ENCODE results near the gene FAT4. TPM values are rescaled to one million over a fixed set of nuclear protein-coding genes. Genes with fewer than 3 reads are reported as not detected.

The FAT4 gene
- polyA plus RNA-seq, 2 donors = 0.35 to 0.48 TPM

DNA sequence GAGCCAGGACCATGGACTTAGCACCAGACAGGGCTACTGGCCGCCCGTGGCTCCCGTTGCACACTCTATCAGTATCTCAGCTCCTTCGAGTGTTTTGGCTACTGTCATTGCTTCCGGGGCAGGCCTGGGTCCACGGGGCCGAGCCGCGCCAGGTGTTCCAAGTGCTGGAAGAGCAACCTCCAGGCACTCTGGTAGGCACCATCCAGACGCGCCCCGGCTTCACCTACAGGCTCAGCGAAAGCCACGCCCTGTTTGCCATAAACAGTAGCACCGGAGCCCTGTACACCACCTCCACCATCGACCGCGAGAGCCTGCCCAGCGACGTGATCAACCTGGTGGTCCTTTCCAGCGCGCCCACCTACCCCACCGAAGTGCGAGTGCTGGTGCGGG lies 1.6 kb downstream of the FAT4 start:
- Histone ChIP-seq H3K36me3 (ENCODE audit: control insufficient read depth in 2 of 2, insufficient read depth in 2 of 2, low read length in 1 of 2) (no peaks in the 10 kb centered on the region), H3K4me1 (ENCODE audit: control insufficient read depth in 2 of 2, insufficient read depth in 2 of 2, low read length in 1 of 2) (peaks cover 14 to 17% of the 10 kb centered on the region in 2 donors)

DNA sequence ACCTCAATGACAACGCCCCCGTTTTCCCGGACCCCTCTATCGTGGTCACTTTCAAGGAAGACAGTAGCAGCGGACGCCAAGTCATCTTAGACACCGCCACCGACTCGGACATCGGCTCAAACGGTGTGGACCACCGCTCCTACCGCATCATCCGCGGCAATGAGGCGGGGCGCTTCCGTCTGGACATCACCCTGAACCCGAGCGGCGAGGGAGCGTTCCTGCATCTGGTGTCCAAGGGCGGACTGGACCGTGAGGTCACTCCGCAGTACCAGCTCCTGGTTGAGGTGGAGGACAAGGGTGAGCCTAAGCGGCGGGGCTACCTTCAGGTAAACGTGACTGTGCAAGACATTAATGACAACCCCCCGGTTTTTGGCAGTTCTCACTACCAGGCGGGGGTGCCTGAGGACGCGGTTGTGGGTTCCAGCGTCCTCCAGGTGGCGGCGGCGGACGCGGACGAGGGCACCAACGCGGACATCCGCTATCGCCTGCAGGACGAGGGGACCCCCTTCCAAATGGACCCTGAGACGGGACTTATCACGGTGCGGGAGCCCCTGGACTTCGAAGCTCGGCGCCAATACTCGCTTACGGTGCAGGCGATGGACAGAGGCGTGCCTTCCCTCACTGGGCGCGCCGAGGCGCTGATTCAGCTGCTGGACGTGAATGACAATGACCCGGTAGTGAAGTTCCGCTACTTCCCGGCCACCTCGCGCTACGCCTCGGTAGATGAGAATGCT lies 2.2 kb downstream of the FAT4 start:
- Histone ChIP-seq H3K36me3 (ENCODE audit: control insufficient read depth in 2 of 2, insufficient read depth in 2 of 2, low read length in 1 of 2) (no peaks in the 10 kb centered on the region), H3K27me3 (ENCODE audit: control insufficient read depth in 1 of 2, insufficient read depth in 2 of 2, low read length in 2 of 2) (peaks cover 0 to 3% of the 10 kb centered on the region in 2 donors), H3K9me3 (ENCODE audit: control insufficient read depth in 2 of 2, insufficient read depth in 1 of 2, low read depth in 1 of 2, low read length in 1 of 2) (peaks cover 3% of the 10 kb centered on the region in 2 donors), H3K27ac (ENCODE audit: low read depth in 2 of 2, low read length in 1 of 2) (peak overlapping the region in 1 of 2 donors; percentile 37), H3K4me3 (ENCODE audit: low read depth in 1 of 2, low read length in 2 of 2) (peak overlapping the region; percentile 73 to 87), H3K4me1 (ENCODE audit: control insufficient read depth in 2 of 2, insufficient read depth in 2 of 2, low read length in 1 of 2) (peaks cover 14 to 17% of the 10 kb centered on the region in 2 donors)
- WGBS, 2 donors = 3 to 5% methylated on average over 66 of the region's 66 CpGs

More for the DNA sequence above, 1.6 kb downstream of the FAT4 start:
- WGBS, 2 donors = 2 to 3% methylated on average over 25 of the region's 25 CpGs
- peak overlapping the region; percentile 73 to 87 for H3K4me3 ChIP-seq (ENCODE audit: low read depth in 1 of 2, low read length in 2 of 2)
- H3K9me3 ChIP-seq (ENCODE audit: control insufficient read depth in 2 of 2, insufficient read depth in 1 of 2, low read depth in 1 of 2, low read length in 1 of 2) = peaks cover 3% of the 10 kb centered on the region in 2 donors
- H3K27ac ChIP-seq (ENCODE audit: low read depth in 2 of 2, low read length in 1 of 2) = peak overlapping the region in 1 of 2 donors; percentile 37
- peaks cover 0 to 3% of the 10 kb centered on the region in 2 donors for H3K27me3 ChIP-seq (ENCODE audit: control insufficient read depth in 1 of 2, insufficient read depth in 2 of 2, low read length in 2 of 2)

DNA sequence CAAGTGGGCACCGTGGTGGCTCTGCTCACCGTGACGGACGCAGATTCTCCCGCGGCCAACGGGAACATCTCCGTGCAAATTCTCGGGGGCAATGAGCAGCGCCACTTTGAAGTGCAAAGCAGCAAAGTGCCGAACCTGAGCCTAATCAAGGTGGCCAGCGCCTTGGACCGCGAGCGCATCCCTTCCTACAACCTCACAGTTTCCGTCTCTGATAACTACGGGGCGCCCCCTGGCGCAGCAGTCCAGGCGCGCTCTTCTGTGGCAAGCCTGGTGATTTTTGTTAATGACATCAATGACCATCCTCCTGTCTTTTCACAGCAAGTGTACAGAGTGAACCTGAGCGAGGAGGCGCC lies 2.7 kb downstream of the FAT4 start:
- Histone ChIP-seq H3K4me1 (ENCODE audit: control insufficient read depth in 2 of 2, insufficient read depth in 2 of 2, low read length in 1 of 2) (peaks cover 14 to 17% of the 10 kb centered on the region in 2 donors), H3K4me3 (ENCODE audit: low read depth in 1 of 2, low read length in 2 of 2) (peak overlapping the region; percentile 73 to 87), H3K27me3 (ENCODE audit: control insufficient read depth in 1 of 2, insufficient read depth in 2 of 2, low read length in 2 of 2) (peaks cover 0 to 3% of the 10 kb centered on the region in 2 donors), H3K9me3 (ENCODE audit: control insufficient read depth in 2 of 2, insufficient read depth in 1 of 2, low read depth in 1 of 2, low read length in 1 of 2) (peaks cover 3% of the 10 kb centered on the region in 2 donors), H3K36me3 (ENCODE audit: control insufficient read depth in 2 of 2, insufficient read depth in 2 of 2, low read length in 1 of 2) (no peaks in the 10 kb centered on the region), H3K27ac (ENCODE audit: low read depth in 2 of 2, low read length in 1 of 2) (no peak overlapping the region)
- WGBS, 2 donors = 6 to 7% methylated on average over 23 of the region's 23 CpGs

DNA sequence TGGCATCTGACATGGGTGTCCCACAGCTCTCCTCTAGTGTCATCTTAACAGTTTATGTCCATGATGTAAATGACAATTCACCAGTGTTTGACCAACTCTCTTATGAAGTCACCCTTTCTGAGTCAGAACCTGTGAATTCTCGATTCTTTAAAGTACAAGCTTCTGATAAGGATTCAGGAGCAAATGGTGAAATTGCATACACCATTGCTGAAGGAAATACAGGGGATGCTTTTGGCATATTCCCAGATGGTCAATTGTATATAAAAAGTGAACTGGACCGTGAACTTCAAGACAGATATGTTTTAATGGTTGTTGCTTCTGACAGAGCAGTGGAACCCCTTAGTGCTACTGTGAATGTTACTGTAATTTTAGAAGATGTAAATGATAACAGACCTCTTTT lies 4.6 kb downstream of the FAT4 start:
- Histone ChIP-seq H3K9me3 (ENCODE audit: control insufficient read depth in 2 of 2, insufficient read depth in 1 of 2, low read depth in 1 of 2, low read length in 1 of 2) (peaks cover 3% of the 10 kb centered on the region in 2 donors), H3K36me3 (ENCODE audit: control insufficient read depth in 2 of 2, insufficient read depth in 2 of 2, low read length in 1 of 2) (no peaks in the 10 kb centered on the region), H3K27ac (ENCODE audit: low read depth in 2 of 2, low read length in 1 of 2) (no peak overlapping the region), H3K27me3 (ENCODE audit: control insufficient read depth in 1 of 2, insufficient read depth in 2 of 2, low read length in 2 of 2) (peaks cover 0 to 3% of the 10 kb centered on the region in 2 donors), H3K4me3 (ENCODE audit: low read depth in 1 of 2, low read length in 2 of 2) (no peak overlapping the region), H3K4me1 (ENCODE audit: control insufficient read depth in 2 of 2, insufficient read depth in 2 of 2, low read length in 1 of 2) (peaks cover 14 to 17% of the 10 kb centered on the region in 2 donors)
- WGBS, 2 donors = 64 to 66% methylated on average over 2 of the region's 2 CpGs

DNA sequence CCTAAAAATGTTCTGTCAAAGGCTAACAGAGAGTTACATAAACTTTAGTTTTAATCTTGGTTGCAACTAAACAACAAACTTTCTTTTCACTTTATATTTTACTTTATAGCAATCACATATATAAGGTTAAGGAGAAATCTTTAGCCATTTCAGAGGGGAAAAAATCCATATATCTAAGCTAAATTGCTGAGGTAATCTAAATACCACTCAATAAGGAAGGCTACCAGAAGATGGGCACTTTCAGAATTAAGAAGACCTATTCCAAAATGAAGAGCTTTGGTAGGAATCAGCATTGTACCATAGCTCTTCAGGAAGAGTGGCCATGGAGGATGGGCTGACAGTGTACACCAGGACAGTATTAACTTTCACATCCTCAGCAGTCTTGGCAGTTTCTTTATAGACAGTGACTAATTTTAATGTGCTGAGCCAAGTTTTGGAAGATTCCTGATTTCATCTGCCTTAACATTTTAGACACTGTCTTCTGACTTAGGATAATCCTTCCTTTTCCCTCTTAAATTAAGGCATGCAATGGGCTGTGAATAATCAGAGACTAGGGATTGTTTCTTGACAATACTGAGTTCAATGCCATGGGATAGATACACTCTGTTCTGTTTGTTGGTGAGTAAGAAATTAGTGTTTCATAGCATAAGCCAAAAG lies 7.1 kb downstream of the FAT4 start:
- Histone ChIP-seq H3K36me3 (ENCODE audit: control insufficient read depth in 2 of 2, insufficient read depth in 2 of 2, low read length in 1 of 2) (no peaks in the 10 kb centered on the region), H3K9me3 (ENCODE audit: control insufficient read depth in 2 of 2, insufficient read depth in 1 of 2, low read depth in 1 of 2, low read length in 1 of 2) (peaks cover 0 to 3% of the 10 kb centered on the region in 2 donors), H3K4me3 (ENCODE audit: low read depth in 1 of 2, low read length in 2 of 2) (no peak overlapping the region), H3K4me1 (ENCODE audit: control insufficient read depth in 2 of 2, insufficient read depth in 2 of 2, low read length in 1 of 2) (peaks cover 5 to 7% of the 10 kb centered on the region in 2 donors), H3K27me3 (ENCODE audit: control insufficient read depth in 1 of 2, insufficient read depth in 2 of 2, low read length in 2 of 2) (peaks cover 0 to 3% of the 10 kb centered on the region in 2 donors), H3K27ac (ENCODE audit: low read depth in 2 of 2, low read length in 1 of 2) (no peak overlapping the region)

DNA sequence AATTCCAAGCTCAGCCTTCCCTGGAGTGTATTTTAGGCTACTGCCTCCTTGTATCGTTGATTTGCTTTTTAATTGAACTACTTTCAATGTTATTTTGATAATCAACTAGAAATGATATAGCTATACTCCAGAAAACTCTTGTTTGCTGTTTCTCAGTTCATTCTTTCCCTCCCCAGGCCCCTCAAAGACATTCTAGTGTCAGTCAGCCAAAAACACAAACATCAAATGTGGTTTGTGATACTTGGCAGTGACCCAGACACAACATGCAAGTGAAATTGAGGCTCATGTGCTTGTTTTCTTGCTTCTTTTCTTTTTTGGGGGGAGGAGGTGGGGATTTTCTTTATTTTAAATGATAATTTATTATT lies 7.6 kb downstream of the FAT4 start:
- Histone ChIP-seq H3K27ac (ENCODE audit: low read depth in 2 of 2, low read length in 1 of 2) (no peak overlapping the region), H3K4me1 (ENCODE audit: control insufficient read depth in 2 of 2, insufficient read depth in 2 of 2, low read length in 1 of 2) (peaks cover under 1 to 3% of the 10 kb centered on the region in 2 donors), H3K27me3 (ENCODE audit: control insufficient read depth in 1 of 2, insufficient read depth in 2 of 2, low read length in 2 of 2) (peaks cover 0 to 2% of the 10 kb centered on the region in 2 donors), H3K9me3 (ENCODE audit: control insufficient read depth in 2 of 2, insufficient read depth in 1 of 2, low read depth in 1 of 2, low read length in 1 of 2) (peaks cover 0 to 2% of the 10 kb centered on the region in 2 donors), H3K4me3 (ENCODE audit: low read depth in 1 of 2, low read length in 2 of 2) (no peak overlapping the region), H3K36me3 (ENCODE audit: control insufficient read depth in 2 of 2, insufficient read depth in 2 of 2, low read length in 1 of 2) (no peaks in the 10 kb centered on the region)
- WGBS, 2 donors = 50 to 55% methylated on average over 1 of the region's 1 CpG

DNA sequence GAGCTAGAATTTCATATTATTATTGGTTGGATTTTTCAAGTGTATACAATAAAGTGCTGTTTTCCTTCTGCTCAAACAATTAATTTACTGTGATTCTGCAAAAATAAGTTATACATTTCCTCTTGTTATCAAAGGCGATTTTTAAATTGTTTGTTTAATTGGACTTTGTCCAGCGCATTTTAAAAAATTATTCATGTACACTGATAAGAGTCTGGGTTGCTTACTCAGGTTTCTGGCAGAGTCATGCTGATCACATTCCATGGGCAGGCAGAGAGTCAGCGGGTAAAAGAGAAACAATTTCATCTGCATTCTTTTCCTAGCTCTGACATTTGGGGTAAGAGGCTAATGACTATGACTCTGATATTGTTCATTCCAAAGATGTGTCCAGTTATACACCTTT lies 8.9 kb downstream of the FAT4 start:
- Histone ChIP-seq H3K27ac (ENCODE audit: low read depth in 2 of 2, low read length in 1 of 2) (no peak overlapping the region), H3K4me1 (ENCODE audit: control insufficient read depth in 2 of 2, insufficient read depth in 2 of 2, low read length in 1 of 2) (no peaks in the 10 kb centered on the region), H3K9me3 (ENCODE audit: control insufficient read depth in 2 of 2, insufficient read depth in 1 of 2, low read depth in 1 of 2, low read length in 1 of 2) (no peaks in the 10 kb centered on the region), H3K36me3 (ENCODE audit: control insufficient read depth in 2 of 2, insufficient read depth in 2 of 2, low read length in 1 of 2) (no peaks in the 10 kb centered on the region), H3K4me3 (ENCODE audit: low read depth in 1 of 2, low read length in 2 of 2) (no peak overlapping the region), H3K27me3 (ENCODE audit: control insufficient read depth in 1 of 2, insufficient read depth in 2 of 2, low read length in 2 of 2) (no peaks in the 10 kb centered on the region)
- 41 to 50% methylated on average over 3 of the region's 3 CpGs for WGBS, 2 donors

DNA sequence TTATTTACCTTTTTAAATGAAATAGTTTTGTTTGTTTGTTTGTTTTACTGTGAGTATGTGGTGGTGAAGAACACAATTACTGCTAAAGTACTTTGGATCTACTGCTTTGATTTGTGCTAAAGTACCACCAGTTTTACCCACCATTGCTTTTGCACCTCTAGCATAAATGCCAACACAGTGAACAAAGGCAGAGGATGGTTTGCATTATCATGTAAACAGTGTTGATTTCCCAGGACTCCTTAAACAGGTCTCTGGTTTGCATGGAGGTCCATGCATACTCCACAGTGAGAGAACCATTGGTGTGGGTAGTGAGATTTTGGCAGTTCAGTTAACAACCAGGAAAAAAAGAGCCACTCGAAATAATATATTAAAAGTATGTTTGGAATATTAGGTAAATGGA lies 11.0 kb downstream of the FAT4 start:
- Histone ChIP-seq H3K4me1 (ENCODE audit: control insufficient read depth in 2 of 2, insufficient read depth in 2 of 2, low read length in 1 of 2) (no peaks in the 10 kb centered on the region), H3K9me3 (ENCODE audit: control insufficient read depth in 2 of 2, insufficient read depth in 1 of 2, low read depth in 1 of 2, low read length in 1 of 2) (no peaks in the 10 kb centered on the region), H3K27ac (ENCODE audit: low read depth in 2 of 2, low read length in 1 of 2) (no peak overlapping the region), H3K4me3 (ENCODE audit: low read depth in 1 of 2, low read length in 2 of 2) (no peak overlapping the region), H3K27me3 (ENCODE audit: control insufficient read depth in 1 of 2, insufficient read depth in 2 of 2, low read length in 2 of 2) (no peaks in the 10 kb centered on the region), H3K36me3 (ENCODE audit: control insufficient read depth in 2 of 2, insufficient read depth in 2 of 2, low read length in 1 of 2) (no peaks in the 10 kb centered on the region)
- 83 to 85% methylated on average over 1 of the region's 1 CpG for WGBS, 2 donors

DNA sequence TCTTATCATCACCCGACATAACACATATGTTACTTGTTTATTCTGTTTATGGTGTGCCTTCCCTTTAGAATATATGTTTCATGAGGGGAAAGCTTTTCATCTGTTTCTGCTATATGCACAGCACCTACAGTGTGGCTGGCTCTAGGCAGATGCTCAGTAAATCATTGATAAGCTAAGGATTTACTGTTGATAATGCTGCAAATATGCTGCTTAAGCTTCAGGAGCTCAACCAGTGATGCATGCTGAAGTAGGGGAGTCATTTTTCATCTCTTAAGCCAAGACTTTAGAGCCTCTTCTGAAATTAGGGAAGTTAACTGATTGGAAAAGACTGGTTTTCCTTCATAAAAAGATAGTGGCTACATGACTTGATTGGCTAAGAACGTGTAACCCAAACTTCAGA lies 16.4 kb downstream of the FAT4 start:
- Histone ChIP-seq H3K4me1 (ENCODE audit: control insufficient read depth in 2 of 2, insufficient read depth in 2 of 2, low read length in 1 of 2) (no peaks in the 10 kb centered on the region), H3K36me3 (ENCODE audit: control insufficient read depth in 2 of 2, insufficient read depth in 2 of 2, low read length in 1 of 2) (no peaks in the 10 kb centered on the region), H3K27ac (ENCODE audit: low read depth in 2 of 2, low read length in 1 of 2) (no peak overlapping the region), H3K27me3 (ENCODE audit: control insufficient read depth in 1 of 2, insufficient read depth in 2 of 2, low read length in 2 of 2) (no peaks in the 10 kb centered on the region), H3K4me3 (ENCODE audit: low read depth in 1 of 2, low read length in 2 of 2) (no peak overlapping the region), H3K9me3 (ENCODE audit: control insufficient read depth in 2 of 2, insufficient read depth in 1 of 2, low read depth in 1 of 2, low read length in 1 of 2) (no peaks in the 10 kb centered on the region)
- 88 to 89% methylated on average over 2 of the region's 2 CpGs for WGBS, 2 donors

DNA sequence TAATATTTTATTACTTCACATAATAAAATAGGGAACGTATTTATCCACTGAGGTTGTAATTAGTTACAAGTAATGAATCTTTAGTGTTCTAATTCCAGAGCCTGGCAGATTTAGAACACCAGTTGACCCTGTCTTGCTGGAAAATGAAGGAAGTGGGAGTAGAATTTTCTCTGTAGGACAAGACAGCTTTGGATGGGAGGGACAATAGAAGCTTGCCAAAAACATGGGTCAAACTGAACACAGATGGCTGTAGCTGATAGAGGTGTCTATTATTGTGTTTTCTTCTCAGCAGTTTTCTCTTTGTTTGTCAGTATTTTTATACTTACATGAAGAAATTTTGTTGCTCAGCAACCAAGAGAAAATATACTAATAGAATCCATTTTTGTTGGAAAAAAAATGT lies 20.2 kb downstream of the FAT4 start:
- WGBS, 2 donors = 51 to 64% methylated on average over 1 of the region's 1 CpG
- Histone ChIP-seq H3K27ac (ENCODE audit: low read depth in 2 of 2, low read length in 1 of 2) (no peak overlapping the region), H3K27me3 (ENCODE audit: control insufficient read depth in 1 of 2, insufficient read depth in 2 of 2, low read length in 2 of 2) (no peaks in the 10 kb centered on the region), H3K4me3 (ENCODE audit: low read depth in 1 of 2, low read length in 2 of 2) (no peak overlapping the region), H3K4me1 (ENCODE audit: control insufficient read depth in 2 of 2, insufficient read depth in 2 of 2, low read length in 1 of 2) (no peaks in the 10 kb centered on the region), H3K9me3 (ENCODE audit: control insufficient read depth in 2 of 2, insufficient read depth in 1 of 2, low read depth in 1 of 2, low read length in 1 of 2) (no peaks in the 10 kb centered on the region), H3K36me3 (ENCODE audit: control insufficient read depth in 2 of 2, insufficient read depth in 2 of 2, low read length in 1 of 2) (no peaks in the 10 kb centered on the region)
